HepG2 (cell line): ENCODE results near the gene WDR35. TPM values are rescaled to one million over a fixed set of nuclear protein-coding genes. Genes with fewer than 3 reads are reported as not detected.

Experiments
- ATAC-seq: fragments of 200-7000 bp; cut with Tn5 transposase; 3 replicates; pipeline ENCODE4 v1.9.1; 2020; ENCODE audit warnings: mild to moderate bottlenecking, moderate library complexity
- BruUV-seq: library from RNA; stranded (reverse); fragments of 400-500 nt; replicated peaks from 2 replicates; lab custom pipeline; 2021; lab: Mats Ljungman, UMichigan
- CTCF ChIA-PET: fragments of 300-600 bp; formaldehyde crosslinking; extraction: SDS; loops from one replicate; lab custom pipeline; 2021; ENCODE audit warnings: low total read pairs, inconsistent platforms, low intra/inter-chr PET ratio; lab: Yijun Ruan, JAX
- POLR2A ChIA-PET: fragments of 350-600 bp; sonication (Branson Sonifier 250); formaldehyde crosslinking; loops from one replicate; lab custom pipeline; 2020; ENCODE audit warnings: antibody characterized with exemption, inconsistent platforms; lab: Yijun Ruan, JAX
- DNase-seq: peaks from one replicate; pipeline ENCODE4 v3.0.0-alpha.2; 2015; ENCODE audit warnings: low spot score
- FAIRE-seq: peaks from 3 replicates; lab custom pipeline; 2011; peaks lifted over from hg19 to GRCh38; lab: Jason Lieb, UNC
- H2AFZ ChIP-seq: one replicate; pipeline ENCODE4 v1.6.1; 2011; ENCODE audit warnings: low read length, inconsistent platforms
- H3K27ac ChIP-seq: fragments of 300-600 bp; 3 replicates; pipeline ENCODE4 v1.8.0; 2011; ENCODE audit warnings: mixed run types, mild to moderate bottlenecking, mixed read lengths, low read length, inconsistent platforms; ENCODE audit not compliant: insufficient read depth; ENCODE audit errors: extremely low read length
- H3K27me3 ChIP-seq, 2 experiments: fragments of 200-600 bp in 1 of 2; 2 replicates in 1 of 2; 3 replicates in 1 of 2; pipeline versions ENCODE4 v1.6.0 to v1.8.0; 2011; ENCODE audit warnings: low read length in 2 of 2, mild to moderate bottlenecking in 2 of 2, moderate library complexity in 2 of 2, inconsistent platforms in 1 of 2; ENCODE audit not compliant: insufficient read depth in 2 of 2, control insufficient read depth in 1 of 2
- H3K36me3 ChIP-seq, 2 experiments: fragments of 200-600 bp in 1 of 2; replicated peaks in 1 of 2; 2 replicates in 1 of 2; 3 replicates in 1 of 2; pipeline versions ENCODE4 v1.5.1 to v1.8.0; 2011; ENCODE audit warnings: low read length in 2 of 2, inconsistent platforms in 1 of 2; ENCODE audit not compliant: insufficient read depth in 2 of 2, control insufficient read depth in 1 of 2
- H3K4me1 ChIP-seq: 2 replicates; pipeline ENCODE4 v1.5.1; 2012; ENCODE audit warnings: low read length, inconsistent platforms; ENCODE audit not compliant: insufficient read depth
- H3K4me2 ChIP-seq: 2 replicates; pipeline ENCODE4 v1.6.0; 2011; ENCODE audit warnings: low read depth, low read length, inconsistent platforms
- H3K4me3 ChIP-seq, 3 experiments: fragments of 200-600 bp in 1 of 3; sonication (generic), shearing (Covaris generic) in 1 of 3; replicated peaks in 1 of 3; 2 replicates each; pipeline ENCODE4 v1.5.1; 2011 to 2016; ENCODE audit warnings: low read length in 3 of 3, inconsistent platforms in 2 of 3, low read depth in 2 of 3, mild to moderate bottlenecking in 2 of 3, control low read depth in 1 of 3, mixed read lengths in 1 of 3; ENCODE audit not compliant: insufficient read depth in 1 of 3
- H3K79me2 ChIP-seq: one replicate; pipeline ENCODE4 v1.6.1; 2011; ENCODE audit warnings: low read length, inconsistent platforms; ENCODE audit not compliant: insufficient read depth
- H3K9ac ChIP-seq: 2 replicates; pipeline ENCODE4 v1.6.0; 2011; ENCODE audit warnings: mild to moderate bottlenecking, low read depth, low read length, inconsistent platforms; ENCODE audit not compliant: insufficient read depth
- H3K9me3 ChIP-seq: 2 replicates; pipeline ENCODE4 v1.5.1; 2012; ENCODE audit warnings: mild to moderate bottlenecking, low read length
- H4K20me1 ChIP-seq: 2 replicates; pipeline ENCODE4 v1.6.0; 2011; ENCODE audit warnings: inconsistent platforms, mild to moderate bottlenecking, low read length, moderate library complexity; ENCODE audit not compliant: insufficient read depth
- ETV6 ChIP-seq: sonication (generic); formaldehyde crosslinking; conservative IDR thresholded peaks from 2 replicates; pipeline ENCODE4 v1.4.0; 2020; ENCODE audit warnings: missing genetic modification reagents
- KLF6 ChIP-seq: IDR thresholded peaks from 2 replicates; pipeline ENCODE4 v1.8.0; 2016; ENCODE audit warnings: missing biosample characterization, missing genetic modification reagents
- MAFF ChIP-seq: IDR thresholded peaks from 2 replicates; pipeline ENCODE4 v1.6.1; 2011; ENCODE audit warnings: low read depth, low read length, improper control_type of control experiment
- NFATC3 ChIP-seq: sonication (generic); formaldehyde crosslinking; IDR thresholded peaks from 2 replicates; pipeline ENCODE4 v1.5.1; 2020; ENCODE audit warnings: mild to moderate bottlenecking, missing genetic modification reagents
- SETDB1 ChIP-seq: sonication (generic); formaldehyde crosslinking; IDR thresholded peaks from 2 replicates; pipeline ENCODE4 v1.5.1; 2020; ENCODE audit warnings: missing genetic modification reagents, mild to moderate bottlenecking, borderline replicate concordance
- TP53 ChIP-seq: sonication (generic); formaldehyde crosslinking; conservative IDR thresholded peaks from 2 replicates; pipeline ENCODE4 v1.4.0; 2020; ENCODE audit warnings: missing genetic modification reagents
- ZFP36L1 ChIP-seq: sonication (generic); formaldehyde crosslinking; IDR thresholded peaks from 2 replicates; pipeline ENCODE4 v1.8.0; 2022; ENCODE audit warnings: mild to moderate bottlenecking, missing genetic modification reagents, moderate library complexity
- ZNF333 ChIP-seq: sonication (generic); formaldehyde crosslinking; IDR thresholded peaks from 2 replicates; pipeline ENCODE4 v1.4.0; 2020; ENCODE audit warnings: mild to moderate bottlenecking, missing genetic modification reagents, borderline replicate concordance
- ZNF557 ChIP-seq: sonication (generic); formaldehyde crosslinking; IDR thresholded peaks from 2 replicates; pipeline ENCODE4 v1.4.0; 2020; ENCODE audit warnings: missing genetic modification reagents
- ZNF737 ChIP-seq: sonication (generic); formaldehyde crosslinking; IDR thresholded peaks from 2 replicates; pipeline ENCODE4 v1.5.0; 2020; ENCODE audit warnings: missing genetic modification reagents, mild to moderate bottlenecking, borderline replicate concordance
- ZNF792 ChIP-seq: IDR thresholded peaks from 2 replicates; pipeline ENCODE4 v1.6.1; 2016
- WGBS: methylation state at CpG from one replicate; pipeline ENCODE4 v1.1.6; 2017; ENCODE audit warnings: low lambda C conversion rate; 5-methylcytosine and 5-hydroxymethylcytosine counted together
- in situ Hi-C: cut with HindIII; loops from 2 replicates; pipeline ENCODE4 v1.10.0; 2017; ENCODE audit warnings: low pct_unique_long_range_greater_than_20kb; ENCODE audit not compliant: extremely low pct_ligation_motif_present
- intact Hi-C: fragments of 100-400 bp; cut with micrococcal nuclease; formaldehyde crosslinking; loops from one replicate; pipeline ENCODE4 v1.10.0; 2022; ENCODE audit not compliant: unreplicated experiment
- polyA plus RNA-seq, 8 experiments: library from polyadenylated mRNA; depleted of rRNA in 3 of 8; stranded (reverse) in 7 of 8; unstranded in 1 of 8; fragments of >200 nt; fragmentation: Illumina TruSeq in 4 of 8; extraction: Trizol in 4 of 8; gene quantifications; 2 replicates each; pipeline versions ENCODE4 v1.2.1 to v1.2.3, GENCODE V29; 2011 to 2016; ENCODE audit warnings: low read depth in 4 of 8, missing spikeins in 1 of 8, mixed read lengths in 1 of 8; ENCODE audit not compliant: insufficient read depth in 1 of 8
- total RNA-seq, 5 experiments: library from RNA; depleted of rRNA; stranded (reverse); fragments of >200 nt; fragmentation: Illumina TruSeq; extraction: Trizol; gene quantifications; 2 replicates each; pipeline ENCODE4 v1.2.3, GENCODE V29; 2016; ENCODE audit warnings: low read depth in 1 of 5
- TF ChIP-seq, protein P1 (sequence below): sonication (generic); formaldehyde crosslinking; IDR thresholded peaks from 2 replicates; pipeline ENCODE4 v1.5.1; 2020; ENCODE audit warnings: mild to moderate bottlenecking, missing genetic modification reagents, borderline replicate concordance

The WDR35 gene
- total and polyA plus RNA-seq, 2 of the 13 experiments (the other 11 are each of a cell fraction or from before 2014, with no cell fraction given) = 11.1 to 19.6 TPM

DNA sequence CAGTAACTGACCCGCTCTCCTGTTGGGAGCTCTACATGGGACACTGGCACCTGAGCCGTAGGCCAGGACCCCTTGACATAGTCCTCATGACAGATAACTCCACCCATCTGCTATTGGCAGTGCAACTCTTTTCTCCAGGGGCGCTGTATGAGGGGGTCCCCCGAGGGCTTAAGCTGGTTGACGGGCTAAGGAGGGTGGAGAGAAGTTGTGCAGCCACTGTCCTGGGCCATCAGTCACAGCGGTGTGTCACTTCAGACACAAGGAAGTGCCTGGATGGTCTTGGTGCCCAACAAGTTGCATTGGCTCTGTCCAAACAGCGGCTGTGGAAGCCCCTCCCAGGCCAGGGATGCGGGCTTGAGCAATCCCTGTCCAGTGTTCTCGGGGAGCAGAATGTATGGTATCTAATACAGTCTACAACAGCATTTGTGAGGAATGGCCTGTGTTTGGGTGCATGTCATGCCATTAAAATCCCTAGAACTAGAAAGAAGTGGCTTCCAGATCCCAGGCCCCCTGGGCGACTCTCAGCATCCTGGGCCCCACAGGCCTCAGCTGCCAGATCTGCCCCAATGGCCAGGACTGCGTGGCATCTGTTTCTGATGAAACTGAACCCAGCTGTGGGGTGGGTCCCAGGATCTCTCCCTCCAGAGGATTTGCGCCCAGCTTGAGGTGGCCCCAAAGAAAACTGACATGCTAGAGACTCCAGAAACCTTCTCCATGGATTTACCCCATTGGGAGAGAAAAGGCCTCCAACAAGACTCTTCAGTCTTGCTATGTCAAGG, 111.4 kb downstream of the WDR35 start:
- Histone ChIP-seq H2AFZ (no peak overlapping the region), H3K4me2 (no peak overlapping the region), H3K4me1 (no peaks in the 10 kb centered on the region), H3K9ac (no peak overlapping the region), H3K27me3 (no peaks in the 10 kb centered on the region), H3K27ac (no peak overlapping the region), H3K36me3 (no peaks in the 10 kb centered on the region), H3K4me3 (no peak overlapping the region), H3K79me2 (no peaks in the 10 kb centered on the region), H4K20me1 (no peaks in the 10 kb centered on the region), H3K9me3 (no peaks in the 10 kb centered on the region)
- WGBS = 63% methylated on average over 8 of the region's 12 CpGs
- TF ChIP-seq TP53 (CRISPR knock-in tag) = no peak
- TF ChIP-seq ZNF737 (CRISPR knock-in tag) = no peak
- TF ChIP-seq NFATC3 (CRISPR knock-in tag) = no peak
- no peak for TF ChIP-seq ZNF557
- TF ChIP-seq, protein P1, sequence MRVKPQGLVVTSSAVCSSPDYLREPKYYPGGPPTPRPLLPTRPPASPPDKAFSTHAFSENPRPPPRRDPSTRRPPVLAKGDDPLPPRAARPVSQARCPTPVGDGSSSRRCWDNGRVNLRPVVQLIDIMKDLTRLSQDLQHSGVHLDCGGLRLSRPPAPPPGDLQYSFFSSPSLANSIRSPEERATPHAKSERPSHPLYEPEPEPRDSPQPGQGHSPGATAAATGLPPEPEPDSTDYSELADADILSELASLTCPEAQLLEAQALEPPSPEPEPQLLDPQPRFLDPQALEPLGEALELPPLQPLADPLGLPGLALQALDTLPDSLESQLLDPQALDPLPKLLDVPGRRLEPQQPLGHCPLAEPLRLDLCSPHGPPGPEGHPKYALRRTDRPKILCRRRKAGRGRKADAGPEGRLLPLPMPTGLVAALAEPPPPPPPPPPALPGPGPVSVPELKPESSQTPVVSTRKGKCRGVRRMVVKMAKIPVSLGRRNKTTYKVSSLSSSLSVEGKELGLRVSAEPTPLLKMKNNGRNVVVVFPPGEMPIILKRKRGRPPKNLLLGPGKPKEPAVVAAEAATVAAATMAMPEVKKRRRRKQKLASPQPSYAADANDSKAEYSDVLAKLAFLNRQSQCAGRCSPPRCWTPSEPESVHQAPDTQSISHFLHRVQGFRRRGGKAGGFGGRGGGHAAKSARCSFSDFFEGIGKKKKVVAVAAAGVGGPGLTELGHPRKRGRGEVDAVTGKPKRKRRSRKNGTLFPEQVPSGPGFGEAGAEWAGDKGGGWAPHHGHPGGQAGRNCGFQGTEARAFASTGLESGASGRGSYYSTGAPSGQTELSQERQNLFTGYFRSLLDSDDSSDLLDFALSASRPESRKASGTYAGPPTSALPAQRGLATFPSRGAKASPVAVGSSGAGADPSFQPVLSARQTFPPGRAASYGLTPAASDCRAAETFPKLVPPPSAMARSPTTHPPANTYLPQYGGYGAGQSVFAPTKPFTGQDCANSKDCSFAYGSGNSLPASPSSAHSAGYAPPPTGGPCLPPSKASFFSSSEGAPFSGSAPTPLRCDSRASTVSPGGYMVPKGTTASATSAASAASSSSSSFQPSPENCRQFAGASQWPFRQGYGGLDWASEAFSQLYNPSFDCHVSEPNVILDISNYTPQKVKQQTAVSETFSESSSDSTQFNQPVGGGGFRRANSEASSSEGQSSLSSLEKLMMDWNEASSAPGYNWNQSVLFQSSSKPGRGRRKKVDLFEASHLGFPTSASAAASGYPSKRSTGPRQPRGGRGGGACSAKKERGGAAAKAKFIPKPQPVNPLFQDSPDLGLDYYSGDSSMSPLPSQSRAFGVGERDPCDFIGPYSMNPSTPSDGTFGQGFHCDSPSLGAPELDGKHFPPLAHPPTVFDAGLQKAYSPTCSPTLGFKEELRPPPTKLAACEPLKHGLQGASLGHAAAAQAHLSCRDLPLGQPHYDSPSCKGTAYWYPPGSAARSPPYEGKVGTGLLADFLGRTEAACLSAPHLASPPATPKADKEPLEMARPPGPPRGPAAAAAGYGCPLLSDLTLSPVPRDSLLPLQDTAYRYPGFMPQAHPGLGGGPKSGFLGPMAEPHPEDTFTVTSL (CRISPR knock-in tag) = no peak
- TF ChIP-seq ETV6 (CRISPR knock-in tag) = no peak
- no peak for TF ChIP-seq KLF6
- no peak for TF ChIP-seq ZNF792 (CRISPR knock-in tag)
- TF ChIP-seq MAFF = no peak
- TF ChIP-seq SETDB1 = no peak
- no peak for TF ChIP-seq ZFP36L1 (CRISPR knock-in tag)
- no peak for TF ChIP-seq ZNF333 (CRISPR knock-in tag)
- POLR2A ChIA-PET = no interaction called here
- ATAC-seq (no peak), FAIRE-seq (no peak), DNase-seq (no peak)
- intact Hi-C loops (no loop called here), in situ Hi-C loops (no loop called here)
- CTCF ChIA-PET = no interaction called here
- no TSS peak for BruUV-seq
